Activated CD4-positive, alpha-beta T cell treated with anti-CD3 and anti-CD28 coated beads, Interleukin-2, amount 10 ng/mL, durations not matched to agents 7 days and 5 days (primary cell): ENCODE data around the gene PARD3. TPM values are rescaled to one million over a fixed set of nuclear protein-coding genes. Genes with fewer than 3 reads are reported as not detected.
A peak's percentile ranks its signal among the peaks of the same experiment; 100 is the strongest.
"Not testable (repeated sequence)": the region's sequence is repeated elsewhere in the genome, so short reads cannot be mapped to it uniquely, and the experiment has no call there.

Source experiments
- CTCF ChIA-PET: fragments of 350-600 bp; sonication (Branson Sonifier 250); formaldehyde crosslinking; loops from one replicate; lab custom pipeline; 2021; ENCODE audit warnings: antibody characterized with exemption; lab: Charles Lee
- POLR2A ChIA-PET: fragments of 350-600 bp; sonication (Branson Sonifier 250); formaldehyde crosslinking; loops from one replicate; lab custom pipeline; 2021; ENCODE audit warnings: antibody characterized with exemption; lab: Charles Lee
- DNase-seq: peaks from one replicate; pipeline ENCODE4 v3.0.0-alpha.2; 2020
- H3K27ac Mint-ChIP-seq: one replicate; pipeline ENCODE4 v1.8.0; 2021; ENCODE audit warnings: mild to moderate bottlenecking, moderate library complexity, mixed read lengths
- H3K27me3 Mint-ChIP-seq: one replicate; pipeline ENCODE4 v1.8.0; 2021; ENCODE audit warnings: mixed read lengths
- H3K36me3 Mint-ChIP-seq: one replicate; pipeline ENCODE4 v1.8.0; 2021; ENCODE audit warnings: low read depth, mixed read lengths
- H3K4me1 Mint-ChIP-seq: one replicate; pipeline ENCODE4 v1.8.0; 2021; ENCODE audit warnings: mixed read lengths
- H3K4me3 Mint-ChIP-seq: one replicate; pipeline ENCODE4 v1.8.0; 2021; ENCODE audit warnings: mild to moderate bottlenecking, moderate library complexity, mixed read lengths
- H3K9me3 Mint-ChIP-seq: one replicate; pipeline ENCODE4 v1.8.0; 2021; ENCODE audit warnings: mixed read lengths
- total RNA-seq, 2 experiments: library from RNA; stranded (reverse); gene quantifications; one replicate each; pipeline ENCODE4 v1.2.3, GENCODE V29; 2021

The PARD3 gene
- total RNA-seq, 2 experiments from 2014 or later, result 1.0 to 1.2 TPM

GRCh38 chr10:34704526-34705184 is 110.4 kb downstream of the PARD3 start:
- DNase-seq, result no peak
- H3K4me3 Mint-ChIP-seq, result no peak overlapping the region
- H3K36me3 Mint-ChIP-seq, result no peaks in the 10 kb centered on the region
- peaks cover 20% of the 10 kb centered on the region for H3K27me3 Mint-ChIP-seq
- H3K9me3 Mint-ChIP-seq, result no peaks in the 10 kb centered on the region
- CTCF ChIA-PET, result no interaction called here
- POLR2A ChIA-PET, result interaction anchor here (0.5 kb wide), 1 partner anchor 16 kb away, joined by 8 read pairs; no protein-coding TSS in a partner anchor
- no peak overlapping the region for H3K27ac Mint-ChIP-seq
- peaks cover 7% of the 10 kb centered on the region for H3K4me1 Mint-ChIP-seq

GRCh38 chr10:34702982-34703381 is 112.1 kb downstream of the PARD3 start:
- Mint-ChIP-seq H3K9me3 (no peaks in the 10 kb centered on the region), H3K27me3 (peaks cover 23% of the 10 kb centered on the region), H3K27ac (no peak overlapping the region), H3K4me3 (no peak overlapping the region), H3K36me3 (no peaks in the 10 kb centered on the region), H3K4me1 (peaks cover 7% of the 10 kb centered on the region)
- ChIA-PET CTCF (no interaction called here), POLR2A (no interaction called here)
- no peak for DNase-seq

- ChIA-PET POLR2A (no interaction called here), CTCF (no interaction called here)
- no peaks in the 10 kb centered on the region for H3K9me3 Mint-ChIP-seq
- H3K4me3 Mint-ChIP-seq, result no peak overlapping the region
- H3K27ac Mint-ChIP-seq, result no peak overlapping the region
- no peak for DNase-seq
- H3K4me1 Mint-ChIP-seq, result peaks cover 10% of the 10 kb centered on the region
- H3K36me3 Mint-ChIP-seq, result no peaks in the 10 kb centered on the region
- peaks cover 23% of the 10 kb centered on the region for H3K27me3 Mint-ChIP-seq
These were observed 112.8 kb downstream of the PARD3 start for GRCh38 chr10:34702093-34702937.

GRCh38 chr10:34701194-34701593 is 113.9 kb downstream of the PARD3 start:
- CTCF ChIA-PET, result no interaction called here
- Mint-ChIP-seq H3K9me3 (no peaks in the 10 kb centered on the region), H3K27me3 (peaks cover 23% of the 10 kb centered on the region), H3K4me3 (no peak overlapping the region), H3K27ac (peak overlapping the region; percentile 14), H3K4me1 (peaks cover 13% of the 10 kb centered on the region), H3K36me3 (no peaks in the 10 kb centered on the region)
- DNase-seq, result no peak
- POLR2A ChIA-PET, result no interaction called here

- CTCF ChIA-PET, H3K27ac Mint-ChIP-seq, POLR2A ChIA-PET, H3K9me3 Mint-ChIP-seq, H3K36me3 Mint-ChIP-seq, DNase-seq, H3K4me3 Mint-ChIP-seq: not testable (repeated sequence)
- Mint-ChIP-seq H3K27me3 (peaks cover 23% of the 10 kb centered on the region), H3K4me1 (peaks cover 12% of the 10 kb centered on the region)
These were observed 114.3 kb downstream of the PARD3 start for GRCh38 chr10:34700752-34701151.

- CTCF ChIA-PET, result no interaction called here
These were observed 115.1 kb downstream of the PARD3 start for GRCh38 chr10:34699904-34700517.

GRCh38 chr10:34698979-34699378 is 116.1 kb downstream of the PARD3 start:
- Mint-ChIP-seq H3K4me1 (peaks cover 9% of the 10 kb centered on the region), H3K9me3 (no peaks in the 10 kb centered on the region), H3K27ac (no peak overlapping the region), H3K36me3 (no peaks in the 10 kb centered on the region), H3K27me3 (peaks cover 17% of the 10 kb centered on the region), H3K4me3 (no peak overlapping the region)
- CTCF ChIA-PET, result no interaction called here
- POLR2A ChIA-PET, result no interaction called here
- no peak for DNase-seq

More at GRCh38 chr10:34699904-34700517, 115.1 kb downstream of the PARD3 start:
- Mint-ChIP-seq H3K36me3 (no peaks in the 10 kb centered on the region), H3K9me3 (no peaks in the 10 kb centered on the region), H3K27me3 (peaks cover 21% of the 10 kb centered on the region), H3K4me1 (peaks cover 9% of the 10 kb centered on the region), H3K27ac (no peak overlapping the region), H3K4me3 (no peak overlapping the region)
- POLR2A ChIA-PET, result no interaction called here
- DNase-seq, result no peak

- DNase-seq, result no peak
- peaks cover 11% of the 10 kb centered on the region for H3K27me3 Mint-ChIP-seq
- peaks cover 9% of the 10 kb centered on the region for H3K4me1 Mint-ChIP-seq
- H3K9me3 Mint-ChIP-seq, result no peaks in the 10 kb centered on the region
- POLR2A ChIA-PET, result no interaction called here
- H3K36me3 Mint-ChIP-seq, result no peaks in the 10 kb centered on the region
- H3K4me3 Mint-ChIP-seq, result no peak overlapping the region
- no peak overlapping the region for H3K27ac Mint-ChIP-seq
- CTCF ChIA-PET, result no interaction called here
These were observed 116.8 kb downstream of the PARD3 start for GRCh38 chr10:34698248-34698831.

GRCh38 chr10:34697351-34698247 is 117.5 kb downstream of the PARD3 start:
- CTCF ChIA-PET, result no interaction called here
- H3K4me1 Mint-ChIP-seq, result peaks cover 9% of the 10 kb centered on the region
- no peak overlapping the region for H3K27ac Mint-ChIP-seq
- H3K9me3 Mint-ChIP-seq, result no peaks in the 10 kb centered on the region
- no peak for DNase-seq
- POLR2A ChIA-PET, result no interaction called here
- no peaks in the 10 kb centered on the region for H3K36me3 Mint-ChIP-seq
- no peak overlapping the region for H3K4me3 Mint-ChIP-seq
- H3K27me3 Mint-ChIP-seq, result peaks cover 5% of the 10 kb centered on the region

GRCh38 chr10:34696423-34696822 is 118.7 kb downstream of the PARD3 start:
- POLR2A ChIA-PET, result no interaction called here
- CTCF ChIA-PET, result no interaction called here
- Mint-ChIP-seq H3K9me3 (no peaks in the 10 kb centered on the region), H3K36me3 (no peaks in the 10 kb centered on the region), H3K27ac (no peak overlapping the region), H3K4me3 (no peak overlapping the region), H3K27me3 (peaks cover 7% of the 10 kb centered on the region), H3K4me1 (peaks cover 9% of the 10 kb centered on the region)
- DNase-seq, result no peak

- ChIA-PET POLR2A (no interaction called here), CTCF (no interaction called here)
These were observed 124.6 kb downstream of the PARD3 start for GRCh38 chr10:34690383-34691049.

GRCh38 chr10:34689053-34689452 is 126.0 kb downstream of the PARD3 start:
- no peaks in the 10 kb centered on the region for H3K4me1 Mint-ChIP-seq
- no peak for DNase-seq
- POLR2A ChIA-PET, result no interaction called here
- no peaks in the 10 kb centered on the region for H3K9me3 Mint-ChIP-seq
- CTCF ChIA-PET, result no interaction called here
- H3K27me3 Mint-ChIP-seq, result peaks cover 7% of the 10 kb centered on the region
- H3K36me3 Mint-ChIP-seq, result no peaks in the 10 kb centered on the region
- no peak overlapping the region for H3K27ac Mint-ChIP-seq
- H3K4me3 Mint-ChIP-seq, result no peak overlapping the region

More at GRCh38 chr10:34690383-34691049, 124.6 kb downstream of the PARD3 start:
- no peaks in the 10 kb centered on the region for H3K4me1 Mint-ChIP-seq
- H3K4me3 Mint-ChIP-seq, result no peak overlapping the region
- H3K27ac Mint-ChIP-seq, result no peak overlapping the region
- DNase-seq, result no peak
- no peaks in the 10 kb centered on the region for H3K36me3 Mint-ChIP-seq
- no peaks in the 10 kb centered on the region for H3K9me3 Mint-ChIP-seq
- H3K27me3 Mint-ChIP-seq, result peaks cover 4% of the 10 kb centered on the region
